ENCODE measurements around the gene TREML1.
"Not testable (repeated sequence)": the region's sequence is repeated elsewhere in the genome, so short reads cannot be mapped to it uniquely, and the experiment has no call there.

The TREML1 gene

GRCh38 chr6:41135062-41135832 is 18.9 kb downstream of the TREML1 start:
- DNase-seq = no peak

- DNase-seq = no peak
These were observed 21.9 kb downstream of the TREML1 start for GRCh38 chr6:41132254-41132653.

GRCh38 chr6:41125282-41125681 is 28.9 kb downstream of the TREML1 start:
- DNase-seq = no peak

- no peak for DNase-seq
These were observed 31.2 kb downstream of the TREML1 start for GRCh38 chr6:41122918-41123317.

GRCh38 chr6:41122373-41122772 is 31.8 kb downstream of the TREML1 start:
- DNase-seq = no peak

- DNase-seq = no peak
These were observed 34.1 kb downstream of the TREML1 start for GRCh38 chr6:41120058-41120457.

- DNase-seq = no peak
These were observed 34.6 kb downstream of the TREML1 start for GRCh38 chr6:41119508-41119907.

- not testable (repeated sequence) for DNase-seq
These were observed 39.1 kb downstream of the TREML1 start for GRCh38 chr6:41115027-41115426.

GRCh38 chr6:41111017-41111416 is 43.1 kb downstream of the TREML1 start:
- DNase-seq = no peak

GRCh38 chr6:41103847-41104246 is 50.3 kb downstream of the TREML1 start:
- no peak for DNase-seq

- DNase-seq = peak; percentile 32
These were observed 53.3 kb downstream of the TREML1 start for GRCh38 chr6:41100871-41101287.
